Liver (tissue), 9 donors: ENCODE data around the gene CDC42SE2. TPM values are rescaled to one million over a fixed set of nuclear protein-coding genes. Genes with fewer than 3 reads are reported as not detected.

Experiments used
- DNase-seq: peaks from one replicate; pipeline ENCODE4 v3.0.0-alpha.2; 2017; ENCODE audit warnings: low spot score
- H3K27ac ChIP-seq, 2 donors: one replicate each; pipeline ENCODE4 v1.7.0; 2013; ENCODE audit warnings: inconsistent platforms in 2 of 2, low read length in 2 of 2, control low read depth in 1 of 2, low read depth in 1 of 2, mild to moderate bottlenecking in 1 of 2
- H3K27me3 ChIP-seq, 4 donors: one replicate each; pipeline versions ENCODE4 v1.6.1 to v1.7.0; 2013; ENCODE audit warnings: low read length in 3 of 4, inconsistent platforms in 1 of 4, mild to moderate bottlenecking in 1 of 4, moderate library complexity in 1 of 4; ENCODE audit not compliant: control insufficient read depth in 4 of 4, insufficient read depth in 4 of 4
- H3K36me3 ChIP-seq, 4 donors: one replicate each; pipeline versions ENCODE4 v1.6.1 to v1.7.0; 2013; ENCODE audit warnings: low read length in 3 of 4, mild to moderate bottlenecking in 3 of 4, low read depth in 1 of 4, moderate library complexity in 1 of 4; ENCODE audit not compliant: control insufficient read depth in 4 of 4, insufficient read depth in 3 of 4
- H3K4me1 ChIP-seq, 4 donors: one replicate each; pipeline versions ENCODE4 v1.6.1 to v1.7.0; 2013; ENCODE audit warnings: low read length in 3 of 4, mild to moderate bottlenecking in 3 of 4, moderate library complexity in 1 of 4; ENCODE audit not compliant: control insufficient read depth in 4 of 4, insufficient read depth in 4 of 4
- H3K4me3 ChIP-seq, 3 donors: one replicate each; pipeline versions ENCODE4 v1.6.1 to v1.7.0; 2013; ENCODE audit warnings: low read length in 3 of 3, control low read depth in 1 of 3, low read depth in 1 of 3, mild to moderate bottlenecking in 1 of 3
- H3K9ac ChIP-seq, 2 donors: one replicate each; pipeline ENCODE4 v1.7.0; 2013; ENCODE audit warnings: low read length in 2 of 2, mild to moderate bottlenecking in 2 of 2, moderate library complexity in 2 of 2, control low read depth in 1 of 2, low read depth in 1 of 2
- H3K9me3 ChIP-seq, 4 donors: one replicate each; pipeline versions ENCODE4 v1.6.1 to v1.7.0; 2013; ENCODE audit warnings: low read length in 3 of 4; ENCODE audit not compliant: control insufficient read depth in 4 of 4
- EGR1 ChIP-seq, 2 donors: IDR thresholded peaks; 2 replicates each; pipeline ENCODE4 v1.6.1; 2016 to 2018; ENCODE audit warnings: antibody characterized with exemption in 2 of 2, low read depth in 2 of 2
- FOXA2 ChIP-seq: IDR thresholded peaks from 2 replicates; pipeline ENCODE4 v1.6.1; 2016; ENCODE audit warnings: antibody characterized with exemption
- GABPA ChIP-seq, 2 donors: IDR thresholded peaks in 1 of 2; conservative IDR thresholded peaks in 1 of 2; 2 replicates each; pipeline ENCODE4 v1.6.1; 2016; ENCODE audit warnings: antibody characterized with exemption in 2 of 2, mild to moderate bottlenecking in 1 of 2, moderate library complexity in 1 of 2
- HNF4A ChIP-seq, 2 donors: conservative IDR thresholded peaks; 2 replicates each; pipeline ENCODE4 v1.6.1; 2016; ENCODE audit warnings: antibody characterized with exemption in 2 of 2, mild to moderate bottlenecking in 2 of 2
- HNF4G ChIP-seq: IDR thresholded peaks from 2 replicates; pipeline ENCODE4 v1.6.1; 2016; ENCODE audit warnings: antibody characterized with exemption
- JUND ChIP-seq, 2 donors: IDR thresholded peaks; 2 replicates each; pipeline ENCODE4 v1.6.1; 2016; ENCODE audit warnings: antibody characterized with exemption in 2 of 2
- NR2F2 ChIP-seq: IDR thresholded peaks from 2 replicates; pipeline ENCODE4 v1.6.1; 2016; ENCODE audit warnings: antibody characterized with exemption
- RAD21 ChIP-seq, 2 donors: IDR thresholded peaks; 2 replicates each; pipeline ENCODE4 v1.6.1; 2016; ENCODE audit warnings: antibody characterized with exemption in 2 of 2, mild to moderate bottlenecking in 2 of 2
- RXRA ChIP-seq, 2 donors: IDR thresholded peaks; 2 replicates each; pipeline ENCODE4 v1.6.1; 2017 to 2018; ENCODE audit warnings: antibody characterized with exemption in 2 of 2, mild to moderate bottlenecking in 1 of 2
- TAF1 ChIP-seq: conservative IDR thresholded peaks from 2 replicates; pipeline ENCODE4 v1.6.1; 2016; ENCODE audit warnings: antibody characterized with exemption, mild to moderate bottlenecking
- YY1 ChIP-seq: IDR thresholded peaks from 2 replicates; pipeline ENCODE4 v1.6.1; 2016; ENCODE audit warnings: antibody characterized with exemption, mild to moderate bottlenecking
- WGBS: extraction: QIAGEN DNeasy Blood & Tissue Kit; methylation state at CpG from one replicate; pipeline ENCODE4 v1.1.7; 2013; 5-methylcytosine and 5-hydroxymethylcytosine counted together
- polyA plus RNA-seq, 2 donors: library from polyadenylated mRNA; stranded (reverse) in 1 of 2; unstranded in 1 of 2; fragments of 200-250 nt in 1 of 2; fragments of >200 nt in 1 of 2; fragmentation: Nextera tagmentation in 1 of 2; extraction: Ambion mirVana in 1 of 2; gene quantifications; one replicate each; pipeline versions ENCODE4 v1.2.1 to v1.2.3, GENCODE V29; 2013 to 2015
- total RNA-seq, 2 donors: library from RNA; depleted of rRNA; stranded (reverse); fragments of >200 nt; gene quantifications; one replicate each; pipeline ENCODE4 v1.2.3, GENCODE V29; 2014
- TF ChIP-seq, protein P1 (sequence below): fragments of 150-350 bp; IDR thresholded peaks from 2 replicates; pipeline ENCODE4 v1.5.1; 2017; ENCODE audit warnings: improper control_type of control experiment, low read depth, low read length; ENCODE audit not compliant: missing input control
- TF ChIP-seq, protein P2 (sequence below): IDR thresholded peaks from 2 replicates; pipeline ENCODE4 v1.6.1; 2016; ENCODE audit warnings: antibody characterized with exemption
- TF ChIP-seq, protein P3 (sequence below): IDR thresholded peaks from 2 replicates; pipeline ENCODE4 v1.6.1; 2016; ENCODE audit warnings: antibody characterized with exemption
- TF ChIP-seq, protein P4 (sequence below): IDR thresholded peaks from 2 replicates; pipeline ENCODE4 v1.6.1; 2016; ENCODE audit warnings: antibody characterized with exemption, mild to moderate bottlenecking
- TF ChIP-seq, protein P5 (sequence below): IDR thresholded peaks from 2 replicates; pipeline ENCODE4 v1.6.1; 2016; ENCODE audit warnings: antibody characterized with exemption
- donor health status: healthy.
- donor health status: healthy.
- donor health status: healthy.
- donor health status: healthy.
- donor health status: healthy.

Gene CDC42SE2
- total and polyA plus RNA-seq, 4 donors = 7.8 to 31.7 (median 17.0) TPM

DNA sequence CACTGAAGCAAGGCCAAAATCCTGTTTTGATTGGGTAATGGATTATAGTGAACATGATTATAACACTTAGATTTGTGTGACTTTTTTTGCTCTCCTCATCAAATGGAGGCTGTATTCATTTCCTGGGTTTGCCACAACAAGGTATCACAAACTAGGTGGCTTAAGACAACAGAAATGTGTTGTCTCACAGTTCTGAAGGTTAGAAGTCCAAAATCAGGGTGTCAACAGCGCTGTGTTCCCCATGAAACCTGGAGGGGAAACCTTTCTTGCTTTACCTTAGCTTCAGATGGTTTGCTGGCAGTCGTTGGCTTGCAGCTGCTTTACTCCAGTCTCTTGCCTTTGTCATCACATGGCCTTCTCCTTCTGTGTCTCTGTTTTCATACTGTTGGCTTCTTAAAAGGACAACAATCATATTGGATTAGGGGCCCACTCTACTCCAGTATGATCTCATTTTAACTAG is 32.4 kb downstream of the CDC42SE2 start (continued):
- TF ChIP-seq EGR1 (IDR thresholded peaks at IDR 0.05; ENCODE audit: low read depth in 2 of 2) = no peak

DNA sequence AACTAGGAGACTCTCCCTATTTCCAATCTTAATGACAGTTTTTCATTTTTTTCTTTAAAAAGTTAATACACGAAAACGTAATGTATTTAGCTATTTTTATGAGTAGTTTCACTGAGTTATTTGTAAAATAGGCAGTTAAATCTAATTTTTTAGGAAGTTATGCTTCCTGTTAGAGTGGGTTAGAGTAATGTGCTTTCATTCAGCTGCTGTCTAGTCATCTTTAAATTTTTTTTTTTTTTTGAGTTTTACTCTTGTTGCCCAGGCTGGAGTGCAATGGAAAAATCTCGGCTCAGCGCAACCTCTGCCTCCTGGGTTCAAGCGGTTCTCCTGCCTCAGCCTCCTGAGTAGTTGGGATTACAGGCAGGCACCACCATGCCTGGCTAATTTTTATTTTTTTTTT is 34.0 kb downstream of the CDC42SE2 start:
- Histone ChIP-seq H3K9ac (no peak overlapping the region), H3K27me3 (no peaks in the 10 kb centered on the region), H3K36me3 (no peaks in the 10 kb centered on the region), H3K9me3 (no peaks in the 10 kb centered on the region), H3K4me3 (no peak overlapping the region), H3K27ac (no peak overlapping the region), H3K4me1 (no peaks in the 10 kb centered on the region)
- 86% methylated on average over 5 of the region's 5 CpGs for WGBS
- TF ChIP-seq TAF1 (no peak), RAD21 (IDR thresholded peaks at IDR 0.05) (no peak), GABPA (IDR thresholded peaks at IDR 0.05 in 1 of 2, conservative IDR thresholded peaks at IDR 0.05 in 1 of 2) (no peak), EGR1 (IDR thresholded peaks at IDR 0.05; ENCODE audit: low read depth in 2 of 2) (no peak), RXRA (IDR thresholded peaks at IDR 0.05) (no peak), NR2F2 (no peak), YY1 (no peak), HNF4A (conservative IDR thresholded peaks at IDR 0.05) (no peak), FOXA2 (no peak), JUND (IDR thresholded peaks at IDR 0.05) (no peak), HNF4G (no peak)
- TF ChIP-seq, protein P1, sequence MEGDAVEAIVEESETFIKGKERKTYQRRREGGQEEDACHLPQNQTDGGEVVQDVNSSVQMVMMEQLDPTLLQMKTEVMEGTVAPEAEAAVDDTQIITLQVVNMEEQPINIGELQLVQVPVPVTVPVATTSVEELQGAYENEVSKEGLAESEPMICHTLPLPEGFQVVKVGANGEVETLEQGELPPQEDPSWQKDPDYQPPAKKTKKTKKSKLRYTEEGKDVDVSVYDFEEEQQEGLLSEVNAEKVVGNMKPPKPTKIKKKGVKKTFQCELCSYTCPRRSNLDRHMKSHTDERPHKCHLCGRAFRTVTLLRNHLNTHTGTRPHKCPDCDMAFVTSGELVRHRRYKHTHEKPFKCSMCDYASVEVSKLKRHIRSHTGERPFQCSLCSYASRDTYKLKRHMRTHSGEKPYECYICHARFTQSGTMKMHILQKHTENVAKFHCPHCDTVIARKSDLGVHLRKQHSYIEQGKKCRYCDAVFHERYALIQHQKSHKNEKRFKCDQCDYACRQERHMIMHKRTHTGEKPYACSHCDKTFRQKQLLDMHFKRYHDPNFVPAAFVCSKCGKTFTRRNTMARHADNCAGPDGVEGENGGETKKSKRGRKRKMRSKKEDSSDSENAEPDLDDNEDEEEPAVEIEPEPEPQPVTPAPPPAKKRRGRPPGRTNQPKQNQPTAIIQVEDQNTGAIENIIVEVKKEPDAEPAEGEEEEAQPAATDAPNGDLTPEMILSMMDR = no peak
- TF ChIP-seq, protein P2, sequence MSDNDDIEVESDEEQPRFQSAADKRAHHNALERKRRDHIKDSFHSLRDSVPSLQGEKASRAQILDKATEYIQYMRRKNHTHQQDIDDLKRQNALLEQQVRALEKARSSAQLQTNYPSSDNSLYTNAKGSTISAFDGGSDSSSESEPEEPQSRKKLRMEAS = no peak
- TF ChIP-seq, protein P3, sequence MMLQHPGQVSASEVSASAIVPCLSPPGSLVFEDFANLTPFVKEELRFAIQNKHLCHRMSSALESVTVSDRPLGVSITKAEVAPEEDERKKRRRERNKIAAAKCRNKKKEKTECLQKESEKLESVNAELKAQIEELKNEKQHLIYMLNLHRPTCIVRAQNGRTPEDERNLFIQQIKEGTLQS = no peak
- TF ChIP-seq, protein P4, sequence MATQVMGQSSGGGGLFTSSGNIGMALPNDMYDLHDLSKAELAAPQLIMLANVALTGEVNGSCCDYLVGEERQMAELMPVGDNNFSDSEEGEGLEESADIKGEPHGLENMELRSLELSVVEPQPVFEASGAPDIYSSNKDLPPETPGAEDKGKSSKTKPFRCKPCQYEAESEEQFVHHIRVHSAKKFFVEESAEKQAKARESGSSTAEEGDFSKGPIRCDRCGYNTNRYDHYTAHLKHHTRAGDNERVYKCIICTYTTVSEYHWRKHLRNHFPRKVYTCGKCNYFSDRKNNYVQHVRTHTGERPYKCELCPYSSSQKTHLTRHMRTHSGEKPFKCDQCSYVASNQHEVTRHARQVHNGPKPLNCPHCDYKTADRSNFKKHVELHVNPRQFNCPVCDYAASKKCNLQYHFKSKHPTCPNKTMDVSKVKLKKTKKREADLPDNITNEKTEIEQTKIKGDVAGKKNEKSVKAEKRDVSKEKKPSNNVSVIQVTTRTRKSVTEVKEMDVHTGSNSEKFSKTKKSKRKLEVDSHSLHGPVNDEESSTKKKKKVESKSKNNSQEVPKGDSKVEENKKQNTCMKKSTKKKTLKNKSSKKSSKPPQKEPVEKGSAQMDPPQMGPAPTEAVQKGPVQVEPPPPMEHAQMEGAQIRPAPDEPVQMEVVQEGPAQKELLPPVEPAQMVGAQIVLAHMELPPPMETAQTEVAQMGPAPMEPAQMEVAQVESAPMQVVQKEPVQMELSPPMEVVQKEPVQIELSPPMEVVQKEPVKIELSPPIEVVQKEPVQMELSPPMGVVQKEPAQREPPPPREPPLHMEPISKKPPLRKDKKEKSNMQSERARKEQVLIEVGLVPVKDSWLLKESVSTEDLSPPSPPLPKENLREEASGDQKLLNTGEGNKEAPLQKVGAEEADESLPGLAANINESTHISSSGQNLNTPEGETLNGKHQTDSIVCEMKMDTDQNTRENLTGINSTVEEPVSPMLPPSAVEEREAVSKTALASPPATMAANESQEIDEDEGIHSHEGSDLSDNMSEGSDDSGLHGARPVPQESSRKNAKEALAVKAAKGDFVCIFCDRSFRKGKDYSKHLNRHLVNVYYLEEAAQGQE = no peak
- TF ChIP-seq, protein P5, sequence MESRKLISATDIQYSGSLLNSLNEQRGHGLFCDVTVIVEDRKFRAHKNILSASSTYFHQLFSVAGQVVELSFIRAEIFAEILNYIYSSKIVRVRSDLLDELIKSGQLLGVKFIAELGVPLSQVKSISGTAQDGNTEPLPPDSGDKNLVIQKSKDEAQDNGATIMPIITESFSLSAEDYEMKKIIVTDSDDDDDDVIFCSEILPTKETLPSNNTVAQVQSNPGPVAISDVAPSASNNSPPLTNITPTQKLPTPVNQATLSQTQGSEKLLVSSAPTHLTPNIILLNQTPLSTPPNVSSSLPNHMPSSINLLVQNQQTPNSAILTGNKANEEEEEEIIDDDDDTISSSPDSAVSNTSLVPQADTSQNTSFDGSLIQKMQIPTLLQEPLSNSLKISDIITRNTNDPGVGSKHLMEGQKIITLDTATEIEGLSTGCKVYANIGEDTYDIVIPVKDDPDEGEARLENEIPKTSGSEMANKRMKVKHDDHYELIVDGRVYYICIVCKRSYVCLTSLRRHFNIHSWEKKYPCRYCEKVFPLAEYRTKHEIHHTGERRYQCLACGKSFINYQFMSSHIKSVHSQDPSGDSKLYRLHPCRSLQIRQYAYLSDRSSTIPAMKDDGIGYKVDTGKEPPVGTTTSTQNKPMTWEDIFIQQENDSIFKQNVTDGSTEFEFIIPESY = no peak
- DNase-seq = no peak
